ENCODE measurements around the gene TUBB.
"Not testable (repeated sequence)": the region's sequence is repeated elsewhere in the genome, so short reads cannot be mapped to it uniquely, and the experiment has no call there.

The TUBB gene

DNA sequence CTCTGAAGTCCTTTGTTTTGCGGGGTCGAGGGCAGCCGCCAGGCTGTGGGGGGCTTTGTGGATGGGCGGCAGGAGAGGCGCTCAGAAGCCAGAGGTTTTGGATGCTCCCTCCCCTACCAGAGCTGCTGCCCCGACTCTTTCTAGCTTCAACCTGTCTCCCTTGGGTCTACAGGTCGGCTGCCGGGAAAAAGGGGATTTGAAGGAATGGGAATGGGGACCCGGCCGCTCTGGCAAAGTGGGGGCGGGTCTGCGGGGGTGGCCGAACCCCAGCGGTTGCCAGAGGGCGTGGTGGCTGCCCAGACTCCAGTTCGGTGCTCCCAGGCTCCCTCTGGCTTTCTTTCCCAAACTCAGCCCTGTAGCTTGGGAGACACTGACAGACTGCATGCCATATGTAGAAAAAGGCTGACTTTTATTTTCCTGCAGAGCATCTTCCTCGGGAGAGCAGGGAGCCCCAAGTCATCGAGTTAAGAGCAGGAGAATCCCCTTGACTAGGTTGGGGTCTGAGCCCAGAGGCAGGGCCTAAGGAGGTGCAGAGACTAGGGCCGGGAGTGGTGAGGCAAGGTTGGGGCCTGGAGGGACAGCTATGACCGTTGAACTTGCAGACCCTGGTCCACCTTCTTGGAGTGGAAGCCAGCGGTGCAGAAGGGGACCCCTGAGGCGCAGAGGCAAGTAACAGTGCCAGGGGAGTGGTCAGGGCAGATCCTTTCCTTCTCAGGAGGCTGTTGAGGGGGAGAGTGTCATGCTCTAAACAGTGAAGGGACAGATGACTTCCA is 32.3 kb upstream of the TUBB start:
- no peak for DNase-seq (ENCODE audit: low spot score)

DNA sequence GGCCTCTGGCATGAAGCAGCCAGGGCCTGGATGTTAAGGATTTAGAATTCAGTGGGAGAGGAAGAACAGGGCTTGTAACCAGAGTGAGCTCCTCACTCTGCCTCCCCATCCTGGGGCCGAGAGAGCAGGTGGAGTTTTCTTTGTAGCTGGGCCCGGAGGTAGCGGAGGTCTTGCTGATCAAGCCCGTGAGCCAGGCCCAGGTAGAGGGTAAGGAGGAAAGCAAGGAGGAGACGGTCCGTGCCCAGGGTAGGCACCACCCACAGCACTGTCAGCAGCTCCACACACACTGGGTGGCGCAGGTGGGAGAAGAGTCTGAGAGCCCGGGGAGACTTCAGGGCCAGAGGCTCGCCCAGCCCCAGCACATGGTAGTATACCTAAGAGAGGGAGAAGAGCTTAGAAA is 31.6 kb upstream of the TUBB start:
- no peak for DNase-seq (ENCODE audit: low spot score)

DNA sequence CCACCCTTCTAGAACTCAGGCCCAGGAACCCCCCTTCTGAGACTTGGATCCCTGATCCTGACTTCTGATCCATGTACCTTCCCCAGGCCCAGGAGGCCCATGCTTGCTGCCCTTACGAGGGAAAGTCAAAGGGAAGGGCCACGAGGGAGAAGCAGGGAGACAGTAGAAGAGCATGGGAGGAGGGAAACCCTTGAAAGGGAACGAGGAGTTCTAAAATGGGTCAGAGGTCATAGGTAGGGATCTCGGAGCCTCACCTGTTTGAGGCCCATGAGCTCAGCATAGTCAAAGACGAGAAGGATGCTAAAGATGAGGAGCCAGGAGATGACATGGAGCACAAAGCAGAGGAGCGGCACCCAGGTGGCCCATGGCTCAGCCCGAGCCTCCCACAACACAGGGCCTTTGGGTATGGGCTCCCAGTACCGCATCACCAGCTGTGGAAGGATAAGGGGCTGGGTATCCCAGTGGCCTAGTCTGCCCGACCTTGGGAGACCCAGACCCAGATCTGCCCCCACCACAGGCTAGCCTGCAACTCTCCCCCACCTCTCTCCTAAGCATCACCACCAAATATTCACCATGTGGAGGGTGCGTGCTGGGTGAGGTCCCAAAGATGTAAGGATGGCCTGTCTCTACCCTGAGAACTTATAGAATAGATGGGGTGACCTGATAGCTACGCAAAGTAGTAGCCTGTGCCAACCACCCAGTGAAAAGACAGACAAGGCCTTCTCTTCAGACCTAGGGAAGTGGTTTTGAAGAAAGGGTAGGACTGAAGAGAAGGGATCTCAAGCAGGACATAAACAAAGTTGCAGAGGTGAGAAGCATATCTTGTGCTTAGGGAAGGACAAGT is 30.9 kb upstream of the TUBB start:
- DNase-seq (ENCODE audit: low spot score): no peak

DNA sequence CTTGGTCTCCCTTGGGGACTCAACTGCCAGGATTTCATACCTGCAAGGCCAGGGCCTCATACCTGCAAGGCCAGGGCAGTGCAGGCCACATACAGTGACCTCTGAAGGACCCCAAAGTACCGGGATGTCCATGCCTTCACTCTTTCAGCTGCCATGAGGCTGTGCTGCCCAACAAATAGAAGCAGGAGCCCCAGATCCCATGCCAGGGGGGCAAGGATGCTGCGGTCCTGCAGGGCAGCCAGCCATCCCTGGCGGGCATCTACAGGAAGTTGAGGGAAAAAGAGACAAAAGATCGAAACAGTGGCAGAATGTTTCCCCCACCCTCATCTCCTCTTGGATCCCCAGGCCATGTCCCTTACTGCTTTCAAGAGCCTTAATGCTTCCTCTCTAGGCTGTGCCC is 30.2 kb upstream of the TUBB start:
- DNase-seq (ENCODE audit: low spot score): no peak

DNA sequence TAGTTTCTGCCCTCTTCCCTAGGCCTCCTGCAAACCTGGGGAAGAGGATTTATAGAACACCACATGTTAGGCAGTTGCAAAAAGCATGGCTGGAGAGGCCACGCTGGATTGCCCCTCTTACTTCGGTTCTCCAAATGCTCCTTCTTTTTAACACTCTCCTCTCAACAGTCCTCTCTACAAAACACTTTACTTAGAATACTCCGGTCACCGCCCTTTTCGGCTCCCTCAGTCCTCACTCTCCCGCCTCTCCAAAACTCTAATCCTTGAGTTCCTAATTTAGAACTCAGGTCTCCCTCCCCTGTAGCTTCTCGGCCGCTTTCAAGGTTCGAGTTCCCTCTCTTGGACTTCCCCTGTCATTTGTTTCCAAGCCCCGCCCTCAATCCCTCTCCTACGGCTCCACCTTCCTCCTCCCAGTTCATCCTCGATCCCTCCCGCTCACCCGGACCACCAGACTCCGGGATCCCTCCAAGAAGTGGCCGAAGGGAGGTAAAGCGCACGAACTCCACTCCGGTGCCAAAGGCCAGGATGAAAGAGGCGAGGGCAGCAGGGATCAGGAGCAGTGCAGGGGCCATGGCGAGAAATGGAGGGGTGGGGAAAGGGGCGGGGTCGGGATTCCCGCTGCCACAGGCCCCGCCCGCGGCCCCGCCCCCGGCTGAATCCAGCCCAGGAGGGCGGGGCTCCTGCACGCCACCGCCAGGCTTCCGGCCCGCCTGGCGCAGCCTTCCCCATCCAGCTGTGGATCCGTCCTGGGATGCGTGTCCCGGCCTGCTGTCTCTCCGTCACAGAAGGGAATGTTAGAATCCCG is 29.5 kb upstream of the TUBB start, which contains the start of gene NRM:
Gene NRM (minus strand): TSS at position 582 of the 805 bp plus-strand sequence. CDS start 10 bp downstream, at position 572.
- DNase-seq (ENCODE audit: low spot score): peak; percentile 58

DNA sequence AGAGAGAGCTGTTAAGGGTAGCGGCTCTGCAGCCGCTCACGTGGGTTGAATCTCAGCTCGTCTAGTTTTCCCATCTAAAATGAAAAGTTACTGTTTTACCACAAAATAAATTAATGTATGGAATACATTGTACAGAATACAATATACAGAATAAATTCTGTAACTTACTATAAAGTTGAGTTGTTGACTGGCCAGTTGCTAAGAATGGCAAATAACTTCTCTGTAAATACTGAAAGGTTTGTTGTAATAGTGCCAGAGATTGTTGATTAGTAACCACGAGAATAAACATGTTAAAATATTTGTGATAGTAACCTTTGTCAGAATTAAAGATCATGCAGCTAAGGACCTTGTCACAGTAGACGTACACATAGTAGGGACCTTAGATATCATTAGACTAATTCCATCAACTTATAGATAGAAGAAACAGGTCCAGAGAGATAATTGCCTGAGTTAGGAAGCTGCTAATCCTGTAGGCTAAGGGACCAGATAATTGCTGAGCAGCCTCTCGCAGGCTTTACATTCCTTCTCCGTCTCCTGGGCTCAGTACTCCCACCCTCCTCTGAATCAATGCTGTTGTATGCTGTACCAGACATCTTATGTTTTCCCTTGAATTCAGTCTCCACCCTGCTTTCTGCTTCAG is 28.8 kb upstream of the TUBB start:
- no peak for DNase-seq (ENCODE audit: low spot score)

DNA sequence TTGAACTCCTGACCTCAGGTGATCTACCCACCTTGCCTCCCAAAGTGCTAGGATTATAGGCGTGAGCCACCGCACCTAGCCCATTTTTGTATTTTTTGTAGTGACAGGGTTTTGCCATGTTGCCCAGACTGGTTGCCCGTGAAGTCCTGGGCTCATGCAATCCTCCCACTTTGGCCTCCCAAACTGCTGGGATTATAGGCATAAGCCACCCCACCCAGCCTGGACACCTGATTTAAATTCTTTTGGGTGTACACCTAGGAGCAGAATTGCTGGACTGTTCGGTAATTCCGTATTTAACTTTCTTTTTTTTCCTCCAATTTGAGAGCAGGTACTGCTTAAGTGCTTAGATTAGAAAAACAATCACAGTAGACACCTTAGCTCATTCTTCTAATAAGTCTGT is 23.7 kb upstream of the TUBB start:
- DNase-seq (ENCODE audit: low spot score): no peak

DNA sequence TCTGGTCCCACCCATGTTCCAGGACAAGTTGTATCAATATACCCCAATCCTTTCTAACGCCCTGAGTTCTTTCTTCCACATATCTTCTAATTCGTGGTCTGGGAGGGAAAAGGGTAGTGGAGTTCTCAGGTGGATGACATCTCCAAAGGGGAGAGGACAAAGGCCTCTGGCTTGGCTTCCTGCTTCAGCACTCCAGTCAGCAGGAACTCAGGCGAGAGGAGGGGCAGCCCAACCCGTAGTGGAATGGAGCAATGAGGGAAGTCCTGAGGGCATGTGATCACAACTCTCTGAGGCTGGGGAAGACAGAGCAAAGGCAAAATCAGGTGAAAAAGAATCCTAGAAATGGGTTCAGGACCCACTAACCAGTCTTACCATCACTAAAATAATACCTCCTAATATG is 19.8 kb upstream of the TUBB start:
- DNase-seq (ENCODE audit: low spot score): no peak

DNA sequence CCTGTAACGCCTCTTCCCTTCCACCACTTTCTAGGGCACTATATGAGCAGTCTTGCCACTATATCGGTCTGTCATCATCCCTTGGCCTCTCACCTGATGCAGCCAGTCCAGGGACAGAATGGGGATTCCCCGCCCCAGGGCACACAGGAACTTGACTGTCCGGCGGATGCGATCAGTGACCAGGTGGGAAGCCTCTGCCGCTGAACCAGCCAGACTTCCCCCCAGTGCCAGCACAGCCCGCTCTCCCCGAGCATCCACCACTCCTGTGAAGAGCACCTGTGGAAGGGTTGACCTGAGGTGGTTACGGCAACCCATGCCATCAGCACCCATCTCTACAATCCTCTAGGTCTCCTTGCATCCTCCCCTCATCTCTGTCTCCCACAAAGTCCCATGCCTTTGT is 17.1 kb upstream of the TUBB start:
- no peak for DNase-seq (ENCODE audit: low spot score)

DNA sequence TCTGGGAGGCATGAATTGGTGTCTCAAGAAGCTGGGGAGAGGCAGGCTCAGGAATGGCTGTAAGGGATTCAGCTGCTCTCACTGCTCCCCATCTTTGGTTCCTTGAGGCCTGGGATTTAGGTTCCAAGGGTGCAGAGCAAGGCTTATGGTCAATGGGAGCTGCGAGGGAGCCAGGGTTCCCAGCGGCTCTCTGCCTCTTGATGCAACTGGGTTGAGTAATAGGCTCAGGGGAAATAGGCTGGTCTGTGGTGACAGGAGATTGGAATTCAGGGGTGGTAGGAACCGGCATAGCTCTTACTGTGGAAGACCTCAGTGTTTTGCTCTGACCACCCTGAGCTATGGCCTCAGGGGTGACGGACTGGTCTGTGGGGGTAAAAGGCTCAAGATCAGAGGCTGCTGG is 16.3 kb upstream of the TUBB start:
- DNase-seq (ENCODE audit: low spot score): no peak

DNA sequence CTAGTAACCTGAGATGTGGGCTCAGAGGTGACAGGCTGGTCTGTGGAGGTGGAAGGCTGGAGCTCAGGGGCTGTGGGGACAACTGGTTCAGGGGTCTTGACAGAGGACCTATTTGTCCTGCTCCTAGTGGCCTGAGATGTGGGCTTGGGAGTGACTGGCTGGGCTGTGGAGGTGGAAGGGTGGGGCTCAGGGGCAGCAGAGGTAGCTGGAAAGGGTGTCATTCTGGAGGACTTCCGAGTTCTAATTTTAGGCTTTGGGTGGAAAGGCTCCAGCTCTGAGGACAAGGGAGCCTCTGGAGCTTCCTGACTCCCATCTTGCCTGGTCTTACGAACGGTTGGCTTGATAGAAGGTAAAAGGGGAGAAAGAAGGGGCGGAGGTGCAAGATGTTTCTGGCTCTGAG is 14.5 kb upstream of the TUBB start:
- no peak for DNase-seq (ENCODE audit: low spot score)

DNA sequence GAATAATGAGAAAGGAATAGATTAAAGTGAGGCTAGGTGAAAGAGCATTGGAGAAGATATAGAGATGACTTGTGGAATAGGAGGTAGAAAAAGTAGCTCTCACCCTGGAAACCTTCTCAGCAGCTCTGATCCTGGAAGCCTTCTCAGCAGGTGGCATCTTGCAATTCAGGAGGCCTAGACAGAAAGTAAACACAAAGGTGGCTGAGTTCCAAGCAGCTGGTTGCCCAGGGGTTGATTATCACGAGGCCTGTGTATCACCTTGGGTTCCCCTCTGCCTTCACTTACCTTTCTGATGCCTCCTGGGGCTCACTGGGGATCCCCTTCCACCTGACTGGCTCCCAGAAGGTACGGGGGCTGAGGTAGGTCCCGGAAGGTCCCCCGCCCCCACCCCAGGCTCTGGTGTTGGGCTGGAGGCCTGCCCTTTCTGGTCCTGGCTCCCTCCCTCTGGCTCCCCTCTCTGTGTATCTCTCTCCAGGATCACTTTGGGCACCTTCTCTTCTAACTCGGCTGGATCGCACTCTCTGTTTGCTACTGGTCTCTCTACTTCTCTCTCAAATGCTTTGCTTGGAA is 12.8 kb upstream of the TUBB start:
- no peak for DNase-seq (ENCODE audit: low spot score)

DNA sequence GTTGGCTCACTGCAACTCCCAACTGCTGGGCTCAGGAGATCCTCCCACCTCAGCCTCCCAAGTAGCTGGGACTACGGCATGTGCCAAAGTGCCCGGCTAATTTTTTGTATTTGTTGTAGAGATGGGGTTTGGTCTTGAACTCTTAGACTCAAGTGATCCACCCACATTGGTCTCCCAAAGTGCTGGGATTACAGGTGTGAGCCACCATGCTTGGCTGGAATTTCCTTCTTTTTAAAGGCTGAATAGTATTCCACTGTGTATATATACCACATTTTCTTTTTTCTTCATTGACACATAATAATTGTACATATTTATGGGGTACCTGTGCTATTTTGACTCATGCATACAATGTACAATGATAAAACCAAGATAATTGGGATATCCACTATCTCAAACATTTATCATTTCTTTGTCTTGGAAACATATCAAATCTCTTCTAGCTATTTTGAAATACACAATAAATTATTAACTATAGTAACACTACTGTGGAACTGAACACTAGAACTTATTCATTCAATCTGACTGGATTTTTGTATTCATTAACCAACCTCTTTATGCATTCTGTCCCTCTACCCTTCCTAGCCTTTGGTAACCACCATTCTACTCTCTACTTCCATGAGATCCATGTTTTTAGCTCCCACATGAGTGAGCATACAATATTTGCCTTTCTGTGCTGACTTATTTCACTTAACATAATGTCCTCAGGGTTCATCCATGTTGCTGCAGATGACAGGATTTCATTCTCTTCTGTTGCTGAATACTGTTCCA is 10.9 kb upstream of the TUBB start:
- no peak for DNase-seq (ENCODE audit: low spot score)

DNA sequence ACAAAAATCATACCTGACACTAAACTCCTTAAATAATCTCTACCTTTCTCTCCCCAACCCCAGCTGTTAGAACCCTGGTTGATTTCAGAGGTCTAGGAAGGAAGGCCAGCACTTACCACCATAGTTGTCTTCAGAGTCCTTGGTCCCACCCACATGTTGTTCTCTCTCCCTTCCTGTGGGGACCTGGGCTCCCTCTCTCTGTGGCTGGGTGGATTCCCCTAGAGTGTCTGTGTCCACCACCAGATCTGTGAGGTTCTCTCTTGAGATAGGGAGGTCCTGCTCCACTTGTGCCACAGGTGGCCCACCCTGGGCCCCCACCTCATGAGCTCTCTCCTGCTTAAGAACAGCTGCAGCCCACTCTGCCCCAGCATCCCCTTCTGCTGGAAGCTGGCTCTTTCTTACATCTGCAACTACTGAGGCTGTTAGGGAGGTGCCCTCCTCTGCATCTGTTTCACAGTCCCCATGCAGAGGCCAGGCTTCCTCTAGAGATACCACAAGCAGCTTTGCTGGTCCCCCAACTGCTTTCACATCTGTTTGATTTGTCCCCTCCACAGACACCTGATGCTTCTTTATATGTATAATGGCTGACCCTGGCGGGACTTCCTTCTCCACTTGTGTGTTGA is 8.3 kb upstream of the TUBB start:
- DNase-seq (ENCODE audit: low spot score): no peak

DNA sequence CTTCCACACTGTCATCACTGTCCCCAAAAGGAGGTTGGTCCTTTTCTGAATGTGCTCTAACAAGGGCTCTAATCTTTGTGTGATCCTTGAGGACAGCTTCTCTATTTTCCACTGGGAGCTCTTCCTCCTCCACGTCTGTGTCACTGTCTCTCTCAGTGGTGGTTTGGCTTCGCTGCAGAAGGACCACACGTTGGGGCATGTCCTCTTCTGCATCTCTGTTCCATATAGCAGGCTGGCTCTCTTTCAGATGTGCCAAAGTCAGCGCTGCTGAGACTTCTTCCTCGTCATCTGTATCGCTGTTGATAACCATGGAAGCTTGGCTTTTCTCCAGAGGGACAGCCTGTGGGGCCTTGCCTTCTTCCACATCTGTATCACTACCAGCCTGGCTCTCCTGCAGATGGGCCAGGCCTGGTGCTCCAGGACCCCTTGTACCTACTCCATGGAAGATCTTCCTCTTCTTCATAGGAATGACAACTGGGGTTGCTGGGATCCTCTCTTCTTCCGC is 7.7 kb upstream of the TUBB start:
- no peak for DNase-seq (ENCODE audit: low spot score)

DNA sequence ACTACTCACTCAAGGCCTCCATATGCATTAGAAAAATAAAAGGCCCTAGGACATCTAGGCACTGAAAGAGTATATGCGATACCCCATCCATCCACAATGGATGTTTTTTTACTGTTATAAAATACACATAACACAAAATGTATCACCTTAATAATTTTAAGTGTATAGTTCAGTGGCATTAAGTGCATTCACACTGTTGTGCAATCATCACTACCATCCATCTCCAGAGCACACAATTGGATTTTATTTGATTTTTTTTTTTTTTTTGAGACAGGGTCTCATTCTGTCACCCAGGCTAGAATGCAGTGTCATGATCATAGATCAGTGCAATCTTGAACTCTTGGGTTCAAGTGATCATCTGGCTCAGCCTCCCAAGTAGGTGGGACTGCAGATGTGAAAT is 5.9 kb upstream of the TUBB start:
- DNase-seq (ENCODE audit: low spot score): no peak

DNA sequence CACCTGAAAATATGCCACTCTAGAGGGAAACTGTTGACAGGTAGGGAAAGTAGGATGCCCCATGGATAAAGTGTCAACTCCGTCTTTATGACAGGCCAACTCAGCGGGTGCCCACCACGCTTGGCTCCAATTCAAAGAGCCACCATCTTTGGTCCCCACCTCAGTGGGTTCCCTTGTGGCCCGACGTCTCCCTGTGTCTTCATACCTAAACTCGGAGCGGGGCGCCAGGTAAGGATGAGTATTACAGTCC is 3.3 kb upstream of the TUBB start:
- no peak for DNase-seq (ENCODE audit: low spot score)

DNA sequence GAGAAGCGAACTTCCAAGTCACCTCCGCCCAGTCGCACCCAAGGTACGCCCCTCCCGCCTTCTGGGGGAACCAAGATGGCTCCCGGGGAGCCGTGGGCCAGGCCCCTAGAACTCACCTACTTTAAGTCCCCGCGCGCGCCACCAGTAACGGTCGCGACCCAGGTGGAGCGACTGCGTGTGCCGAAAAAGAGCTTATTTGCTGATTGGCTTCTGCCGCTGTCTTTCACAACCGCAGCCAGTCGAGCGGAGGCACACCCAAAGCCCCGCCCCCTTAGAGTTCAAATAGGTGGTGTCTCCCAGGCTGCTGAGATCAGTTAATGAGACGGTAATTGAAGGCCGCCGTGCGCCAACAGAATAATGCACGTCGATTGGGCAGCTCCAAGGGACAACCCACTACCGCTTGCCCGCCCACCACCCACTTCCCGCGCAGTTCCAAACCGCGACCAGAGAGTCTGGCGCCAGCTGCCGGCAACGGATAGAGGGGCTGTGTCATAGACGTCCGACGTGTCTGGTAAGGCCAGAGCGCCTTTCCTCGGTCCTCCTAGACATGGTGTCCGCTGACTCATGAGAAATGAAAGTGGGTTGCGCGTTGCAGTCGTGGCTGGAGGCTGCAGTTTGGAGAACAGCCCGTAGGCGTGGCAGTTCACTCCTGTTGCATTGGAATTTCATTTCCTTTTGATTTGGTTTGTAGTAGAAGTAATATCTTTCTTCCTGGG is 2.9 kb upstream of the TUBB start, which contains the start of gene MDC1:
Gene MDC1 (minus strand): TSS at position 153 of the 716 bp plus-strand sequence. CDS start 2,106 bp downstream, outside the sequence.
- DNase-seq (ENCODE audit: low spot score): peak; percentile 100

DNA sequence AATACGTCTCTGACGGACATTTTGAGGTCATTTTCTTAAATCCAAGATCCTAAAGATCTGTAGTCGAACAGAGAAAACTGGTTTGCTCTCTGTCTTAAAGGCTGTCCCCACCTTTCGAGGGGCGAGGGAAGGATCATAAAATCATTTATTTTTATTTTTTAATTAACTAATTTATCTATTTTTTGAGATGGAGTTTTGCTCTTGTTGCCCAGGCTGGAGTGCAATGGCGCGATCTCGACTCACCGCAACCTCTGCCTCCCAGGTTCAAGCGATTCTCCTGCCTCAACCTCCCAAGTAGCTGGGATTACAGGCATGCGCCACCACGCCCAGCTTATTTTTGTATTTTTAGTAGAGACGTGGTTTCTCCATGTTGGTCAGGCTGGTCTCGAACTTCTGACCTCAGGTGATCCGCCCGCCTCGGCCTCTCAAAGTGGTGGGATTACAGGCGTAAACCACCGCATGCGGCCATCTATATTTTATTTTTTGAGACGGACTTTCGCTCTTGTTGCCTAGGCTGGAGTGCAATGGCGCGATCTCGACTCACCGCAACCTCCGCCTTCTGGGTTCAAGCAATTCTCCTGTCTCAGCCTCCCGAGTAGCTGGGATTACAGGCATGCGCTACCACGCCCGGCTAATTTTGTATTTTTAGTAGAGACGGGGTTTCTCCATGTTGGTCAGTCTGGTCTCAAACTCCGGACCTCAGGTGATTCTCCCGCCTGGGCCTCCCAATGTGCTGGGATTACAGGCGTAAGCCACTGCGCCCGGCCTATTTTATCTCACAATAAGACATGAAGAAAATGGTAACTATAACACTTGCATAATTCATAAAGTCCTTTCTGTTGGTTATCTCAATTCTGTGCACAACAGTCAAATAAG is 2.1 kb upstream of the TUBB start:
- DNase-seq (ENCODE audit: low spot score): not testable (repeated sequence)

Measured in CD4-positive, alpha-beta T cell treated with Interleukin-2 at 100 ng/mL for 4 hours (primary cell).